B cell (primary cell): Measurements from ENCODE around the gene EEF1AKMT3.

Source experiments
- EZH2 ChIP-seq: IDR thresholded peaks from 2 replicates; pipeline ENCODE4 v1.6.1; 2012; ENCODE audit warnings: borderline replicate concordance, low read depth, mild to moderate bottlenecking, moderate library complexity, low read length; ENCODE audit not compliant: insufficient read depth, poor library complexity, severe bottlenecking
- TF ChIP-seq, protein P1 (sequence below): fragments of 200-600 bp; IDR thresholded peaks from one replicate; pipeline ENCODE4 v1.8.0; 2022; ENCODE audit warnings: antibody characterized with exemption, mild to moderate bottlenecking

DNA sequence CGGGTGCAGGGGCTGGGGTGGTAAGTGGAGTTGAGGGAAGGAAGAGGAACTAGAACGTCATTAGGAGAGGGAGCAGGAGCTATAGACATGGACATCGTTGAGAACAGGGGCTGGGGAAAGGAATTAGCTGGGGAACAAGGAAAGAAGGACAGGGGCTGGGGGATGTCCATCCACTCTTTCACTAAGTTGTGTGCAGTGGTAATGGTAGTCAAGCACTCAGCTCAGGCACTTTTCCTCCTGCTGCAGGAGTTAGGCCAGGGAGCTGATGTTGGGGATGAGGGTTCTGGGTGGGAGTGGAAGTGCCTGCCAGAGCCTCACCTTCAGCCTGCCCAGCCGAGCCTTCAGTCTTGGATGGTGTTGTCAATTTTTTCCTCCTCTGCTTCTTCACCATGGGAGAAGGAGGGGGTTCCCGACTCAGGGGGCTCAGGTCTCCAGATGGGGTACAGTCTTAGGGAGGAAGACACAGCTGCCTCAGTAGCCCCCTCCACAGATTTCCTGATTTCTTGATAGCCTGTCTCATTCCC lies 43.0 kb upstream of the EEF1AKMT3 start:
- TF ChIP-seq, protein P1, sequence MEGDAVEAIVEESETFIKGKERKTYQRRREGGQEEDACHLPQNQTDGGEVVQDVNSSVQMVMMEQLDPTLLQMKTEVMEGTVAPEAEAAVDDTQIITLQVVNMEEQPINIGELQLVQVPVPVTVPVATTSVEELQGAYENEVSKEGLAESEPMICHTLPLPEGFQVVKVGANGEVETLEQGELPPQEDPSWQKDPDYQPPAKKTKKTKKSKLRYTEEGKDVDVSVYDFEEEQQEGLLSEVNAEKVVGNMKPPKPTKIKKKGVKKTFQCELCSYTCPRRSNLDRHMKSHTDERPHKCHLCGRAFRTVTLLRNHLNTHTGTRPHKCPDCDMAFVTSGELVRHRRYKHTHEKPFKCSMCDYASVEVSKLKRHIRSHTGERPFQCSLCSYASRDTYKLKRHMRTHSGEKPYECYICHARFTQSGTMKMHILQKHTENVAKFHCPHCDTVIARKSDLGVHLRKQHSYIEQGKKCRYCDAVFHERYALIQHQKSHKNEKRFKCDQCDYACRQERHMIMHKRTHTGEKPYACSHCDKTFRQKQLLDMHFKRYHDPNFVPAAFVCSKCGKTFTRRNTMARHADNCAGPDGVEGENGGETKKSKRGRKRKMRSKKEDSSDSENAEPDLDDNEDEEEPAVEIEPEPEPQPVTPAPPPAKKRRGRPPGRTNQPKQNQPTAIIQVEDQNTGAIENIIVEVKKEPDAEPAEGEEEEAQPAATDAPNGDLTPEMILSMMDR, result no peak
- no peak for TF ChIP-seq EZH2
